Right atrium auricular region (tissue), 2 donors: ENCODE data around the gene FHIT. TPM values are rescaled to one million over a fixed set of nuclear protein-coding genes. Genes with fewer than 3 reads are reported as not detected.

Experiments used
- DNase-seq: peaks from one replicate; pipeline ENCODE4 v3.0.0-alpha.2; 2019; ENCODE audit warnings: low spot score
- H3K27ac ChIP-seq, 2 donors: fragments of 200-600 bp; sonication (generic); 1 replicate in 1 of 2; 2 replicates in 1 of 2; pipeline ENCODE4 v1.5.1; 2016 to 2019
- H3K27me3 ChIP-seq, 2 donors: fragments of 200-600 bp; sonication (generic); one replicate each; pipeline versions ENCODE4 v1.5.1 to v1.6.0; 2017 to 2019
- H3K36me3 ChIP-seq: fragments of 200-600 bp; sonication (generic); one replicate; pipeline ENCODE4 v1.5.1; 2016
- H3K4me1 ChIP-seq, 2 donors: fragments of 200-600 bp; sonication (generic); one replicate each; pipeline versions ENCODE4 v1.5.1 to v1.6.0; 2017 to 2019
- H3K4me3 ChIP-seq, 2 donors: fragments of 200-600 bp; sonication (generic); 1 replicate in 1 of 2; 2 replicates in 1 of 2; pipeline ENCODE4 v1.5.1; 2017 to 2019; ENCODE audit warnings: mild to moderate bottlenecking in 1 of 2, moderate library complexity in 1 of 2
- H3K9me3 ChIP-seq, 2 donors: fragments of 200-600 bp; sonication (generic); one replicate each; pipeline ENCODE4 v1.5.1; 2019
- CTCF ChIP-seq, 2 donors: fragments of 200-600 bp; sonication (generic); IDR thresholded peaks; one replicate each; pipeline ENCODE4 v1.5.1; 2019; ENCODE audit warnings: antibody characterized with exemption in 2 of 2
- total RNA-seq, 2 donors: library from RNA; depleted of rRNA; stranded (reverse); fragments of >200 nt; gene quantifications; one replicate each; pipeline ENCODE4 v1.1.0, GENCODE V29; 2016

The FHIT gene
- total RNA-seq, 2 donors from 2014 or later: 10.4 to 11.0 TPM

GRCh38 chr3:59775761-59776325, 1475.4 kb downstream of the FHIT start:
- Histone ChIP-seq H3K27ac (no peak overlapping the region), H3K27me3 (no peaks in the 10 kb centered on the region), H3K4me1 (no peaks in the 10 kb centered on the region), H3K36me3 (no peaks in the 10 kb centered on the region), H3K9me3 (no peaks in the 10 kb centered on the region), H3K4me3 (no peak overlapping the region)
- no peak for DNase-seq
- TF ChIP-seq CTCF (IDR thresholded peaks at IDR 0.05): no peak

- no peaks in the 10 kb centered on the region for H3K9me3 ChIP-seq
- H3K27ac ChIP-seq: no peak overlapping the region
- DNase-seq: no peak
- no peak overlapping the region for H3K4me3 ChIP-seq
- H3K36me3 ChIP-seq: no peaks in the 10 kb centered on the region
- TF ChIP-seq CTCF (IDR thresholded peaks at IDR 0.05): no peak
- H3K4me1 ChIP-seq: no peaks in the 10 kb centered on the region
- H3K27me3 ChIP-seq: no peaks in the 10 kb centered on the region
Measured at GRCh38 chr3:59775106-59775505, 1476.1 kb downstream of the FHIT start.

- Histone ChIP-seq H3K27ac (no peak overlapping the region), H3K4me1 (no peaks in the 10 kb centered on the region), H3K4me3 (no peak overlapping the region), H3K9me3 (no peaks in the 10 kb centered on the region), H3K27me3 (no peaks in the 10 kb centered on the region), H3K36me3 (no peaks in the 10 kb centered on the region)
- DNase-seq: no peak
- no peak for TF ChIP-seq CTCF (IDR thresholded peaks at IDR 0.05)
Measured at GRCh38 chr3:59774634-59775033, 1476.6 kb downstream of the FHIT start.

GRCh38 chr3:59774000-59774399, 1477.3 kb downstream of the FHIT start:
- Histone ChIP-seq H3K36me3 (no peaks in the 10 kb centered on the region), H3K4me1 (no peaks in the 10 kb centered on the region), H3K9me3 (no peaks in the 10 kb centered on the region), H3K27me3 (no peaks in the 10 kb centered on the region), H3K27ac (no peak overlapping the region), H3K4me3 (no peak overlapping the region)
- TF ChIP-seq CTCF (IDR thresholded peaks at IDR 0.05): no peak
- DNase-seq: no peak

GRCh38 chr3:59772416-59773408, 1478.5 kb downstream of the FHIT start:
- no peak for DNase-seq
- no peak overlapping the region for H3K27ac ChIP-seq
- no peaks in the 10 kb centered on the region for H3K9me3 ChIP-seq
- no peak for TF ChIP-seq CTCF (IDR thresholded peaks at IDR 0.05)
- H3K4me1 ChIP-seq: no peaks in the 10 kb centered on the region
- no peak overlapping the region for H3K4me3 ChIP-seq
- no peaks in the 10 kb centered on the region for H3K36me3 ChIP-seq
- H3K27me3 ChIP-seq: no peaks in the 10 kb centered on the region
